Testis (tissue), 2 donors: Measurements from ENCODE around the gene GRIA1.

Source experiments
- POLR2A ChIP-seq: fragments of 450-650 bp; IDR thresholded peaks from one replicate; pipeline ENCODE4 v1.6.1; 2017; ENCODE audit warnings: antibody characterized with exemption, mild to moderate bottlenecking, moderate library complexity
- TF ChIP-seq, protein P1 (sequence below), 3 experiments: fragments of 450-650 bp in 2 of 3; fragments of 200-600 bp in 1 of 3; sonication (generic) in 1 of 3; IDR thresholded peaks; one replicate each; pipeline ENCODE4 v1.5.1; 2016 to 2019; ENCODE audit warnings: antibody characterized with exemption in 3 of 3, mild to moderate bottlenecking in 2 of 3, moderate library complexity in 1 of 3

DNA sequence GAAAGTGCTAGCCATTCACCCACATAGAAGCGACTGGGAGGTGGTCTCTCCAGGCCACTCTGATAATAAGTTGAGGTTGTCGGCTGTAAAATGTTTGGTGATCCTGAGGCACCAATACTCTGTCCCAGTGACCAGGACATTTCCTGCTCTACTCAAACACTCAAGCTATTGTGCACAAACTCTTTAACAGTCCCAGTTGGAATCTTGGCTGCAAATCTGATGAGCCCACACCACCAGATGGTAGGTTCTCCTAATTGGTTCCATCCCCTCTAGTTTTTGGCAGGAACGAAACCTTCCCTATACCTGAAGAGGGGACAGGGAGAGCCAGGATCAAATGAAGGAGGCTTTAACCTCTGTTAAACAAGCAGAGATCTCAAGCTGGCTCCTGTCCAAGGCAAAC, 14.3 kb downstream of the GRIA1 start:
- TF ChIP-seq, protein P1, sequence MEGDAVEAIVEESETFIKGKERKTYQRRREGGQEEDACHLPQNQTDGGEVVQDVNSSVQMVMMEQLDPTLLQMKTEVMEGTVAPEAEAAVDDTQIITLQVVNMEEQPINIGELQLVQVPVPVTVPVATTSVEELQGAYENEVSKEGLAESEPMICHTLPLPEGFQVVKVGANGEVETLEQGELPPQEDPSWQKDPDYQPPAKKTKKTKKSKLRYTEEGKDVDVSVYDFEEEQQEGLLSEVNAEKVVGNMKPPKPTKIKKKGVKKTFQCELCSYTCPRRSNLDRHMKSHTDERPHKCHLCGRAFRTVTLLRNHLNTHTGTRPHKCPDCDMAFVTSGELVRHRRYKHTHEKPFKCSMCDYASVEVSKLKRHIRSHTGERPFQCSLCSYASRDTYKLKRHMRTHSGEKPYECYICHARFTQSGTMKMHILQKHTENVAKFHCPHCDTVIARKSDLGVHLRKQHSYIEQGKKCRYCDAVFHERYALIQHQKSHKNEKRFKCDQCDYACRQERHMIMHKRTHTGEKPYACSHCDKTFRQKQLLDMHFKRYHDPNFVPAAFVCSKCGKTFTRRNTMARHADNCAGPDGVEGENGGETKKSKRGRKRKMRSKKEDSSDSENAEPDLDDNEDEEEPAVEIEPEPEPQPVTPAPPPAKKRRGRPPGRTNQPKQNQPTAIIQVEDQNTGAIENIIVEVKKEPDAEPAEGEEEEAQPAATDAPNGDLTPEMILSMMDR (IDR thresholded peaks at IDR 0.05) = no peak
- TF ChIP-seq POLR2A = no peak
